Tibial nerve (tissue), 4 donors: ENCODE measurements around the gene CDH22.

Experiments used
- EP300 ChIP-seq, 2 donors: sonication (generic); formaldehyde crosslinking; IDR thresholded peaks; one replicate each; pipeline ENCODE4 v1.6.1; 2017; ENCODE audit warnings: antibody characterized with exemption in 2 of 2, mild to moderate bottlenecking in 1 of 2
- POLR2A ChIP-seq, 2 donors: fragments of 450-650 bp; IDR thresholded peaks; one replicate each; pipeline ENCODE4 v1.6.1; 2017; ENCODE audit warnings: antibody characterized with exemption in 2 of 2, mild to moderate bottlenecking in 2 of 2, moderate library complexity in 2 of 2
- TF ChIP-seq, protein P1 (sequence below), 5 experiments: fragments of 200-600 bp in 3 of 5; fragments of 450-650 bp in 2 of 5; sonication (generic) in 3 of 5; IDR thresholded peaks; one replicate each; pipeline ENCODE4 v1.5.1; 2016 to 2019; ENCODE audit warnings: antibody characterized with exemption in 5 of 5, mild to moderate bottlenecking in 3 of 5, moderate library complexity in 2 of 5

DNA sequence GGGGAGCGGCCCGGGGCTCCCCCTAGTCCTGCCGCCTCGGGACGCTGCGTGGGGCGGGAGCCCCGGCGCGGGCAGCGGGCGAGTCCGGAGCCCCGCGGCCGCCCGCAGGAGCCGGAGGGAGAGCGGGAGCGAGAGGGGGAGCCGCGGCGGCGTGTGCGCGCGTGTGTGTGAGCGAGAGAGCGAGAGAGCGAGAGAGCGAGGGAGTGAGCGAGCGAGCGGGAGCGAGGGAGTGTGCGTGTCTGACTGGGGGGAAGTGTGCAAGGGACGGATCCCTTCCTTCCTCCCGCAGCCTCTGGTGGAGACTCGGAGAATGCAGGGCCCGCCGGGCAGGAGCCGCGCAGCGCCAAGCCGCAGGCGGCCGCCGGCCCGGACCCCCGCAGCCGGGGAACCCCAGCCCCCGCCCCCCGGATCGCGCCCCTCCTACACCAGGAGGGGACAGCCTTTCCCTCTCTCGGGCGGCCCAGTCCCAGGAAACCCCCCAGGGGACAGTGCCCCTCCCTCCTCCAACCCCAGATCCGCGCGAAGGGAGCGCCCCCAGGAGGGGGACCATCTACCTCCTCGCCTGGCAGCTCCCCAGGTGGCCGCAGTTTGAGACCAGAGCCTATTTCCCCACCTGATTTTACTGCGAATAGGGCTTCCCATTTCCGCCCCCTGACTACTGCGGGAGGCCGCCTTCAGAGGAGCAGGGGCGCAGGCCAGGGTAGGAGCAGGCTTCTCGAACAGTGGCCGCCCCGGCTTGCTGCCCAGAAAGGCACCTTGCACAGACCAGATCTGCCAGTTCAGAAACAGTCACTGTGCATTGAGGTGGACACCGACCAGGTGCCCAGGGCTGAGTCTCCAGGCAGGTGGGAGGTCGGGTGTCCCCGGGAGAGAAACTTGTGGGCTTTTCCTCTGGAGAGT is at the start of gene CDH22:
- TF ChIP-seq, protein P1, sequence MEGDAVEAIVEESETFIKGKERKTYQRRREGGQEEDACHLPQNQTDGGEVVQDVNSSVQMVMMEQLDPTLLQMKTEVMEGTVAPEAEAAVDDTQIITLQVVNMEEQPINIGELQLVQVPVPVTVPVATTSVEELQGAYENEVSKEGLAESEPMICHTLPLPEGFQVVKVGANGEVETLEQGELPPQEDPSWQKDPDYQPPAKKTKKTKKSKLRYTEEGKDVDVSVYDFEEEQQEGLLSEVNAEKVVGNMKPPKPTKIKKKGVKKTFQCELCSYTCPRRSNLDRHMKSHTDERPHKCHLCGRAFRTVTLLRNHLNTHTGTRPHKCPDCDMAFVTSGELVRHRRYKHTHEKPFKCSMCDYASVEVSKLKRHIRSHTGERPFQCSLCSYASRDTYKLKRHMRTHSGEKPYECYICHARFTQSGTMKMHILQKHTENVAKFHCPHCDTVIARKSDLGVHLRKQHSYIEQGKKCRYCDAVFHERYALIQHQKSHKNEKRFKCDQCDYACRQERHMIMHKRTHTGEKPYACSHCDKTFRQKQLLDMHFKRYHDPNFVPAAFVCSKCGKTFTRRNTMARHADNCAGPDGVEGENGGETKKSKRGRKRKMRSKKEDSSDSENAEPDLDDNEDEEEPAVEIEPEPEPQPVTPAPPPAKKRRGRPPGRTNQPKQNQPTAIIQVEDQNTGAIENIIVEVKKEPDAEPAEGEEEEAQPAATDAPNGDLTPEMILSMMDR (IDR thresholded peaks at IDR 0.05): peak in 4 of 5 experiments; percentile 42 to 71 (median 60)
- no peak for TF ChIP-seq POLR2A (IDR thresholded peaks at IDR 0.05)
- TF ChIP-seq EP300 (IDR thresholded peaks at IDR 0.05): no peak
